Measurements from ENCODE around the gene SIRT7. TPM values are rescaled to one million over a fixed set of nuclear protein-coding genes. Genes with fewer than 3 reads are reported as not detected.

SIRT7 gene
- total RNA-seq, 2 experiments from 2014 or later = 56.7 to 57.5 TPM

Other genes starting within 250 kb of the SIRT7 start
- 10 to 100 TPM; 35.7 to 38.5 TPM for gene ARL16, start 234.4 kb downstream of the SIRT7 start, total RNA-seq
- gene HGS, start 234.2 kb downstream of the SIRT7 start, total RNA-seq = 100 to 1,000 TPM; 118 to 127 TPM
- 10 to 100 TPM; 26.2 to 26.5 TPM for gene MRPL12, start 214.8 kb downstream of the SIRT7 start, total RNA-seq
- 1 to 10 TPM; 4.6 TPM for gene SLC25A10, start 205.9 kb downstream of the SIRT7 start, total RNA-seq
- gene GCGR, start 114.0 kb downstream of the SIRT7 start, total RNA-seq = not detected
- 10 to 100 TPM; 36.9 to 37.7 TPM for gene MCRIP1, start 84.9 kb downstream of the SIRT7 start, total RNA-seq
- gene PPP1R27, start 83.1 kb downstream of the SIRT7 start, total RNA-seq = not detected
- 100 to 1,000 TPM; 223 to 233 TPM for gene P4HB, start 57.6 kb downstream of the SIRT7 start, total RNA-seq
- gene ARHGDIA, start 46.8 kb downstream of the SIRT7 start, total RNA-seq = 100 to 1,000 TPM; 706 to 715 TPM
- 100 to 1,000 TPM in 1 of 2 experiments, 10 to 100 TPM in 1; 93.3 to 101 TPM for gene ALYREF, start 26.6 kb downstream of the SIRT7 start, total RNA-seq
- 10 to 100 TPM; 27.9 to 28.9 TPM for gene ANAPC11, start 26.5 kb downstream of the SIRT7 start, total RNA-seq
- gene NPB, start 15.9 kb downstream of the SIRT7 start, total RNA-seq = under 1 TPM in 1 of 2 experiments, not detected in 1; 0.20 TPM
- 10 to 100 TPM; 18.7 to 18.9 TPM for gene PCYT2, start 6.8 kb downstream of the SIRT7 start, total RNA-seq
- gene MAFG, start 9.6 kb upstream of the SIRT7 start, total RNA-seq = 10 to 100 TPM; 10.8 to 13.3 TPM
- gene PYCR1, start 19.1 kb upstream of the SIRT7 start, total RNA-seq = 1 to 10 TPM in 1 of 2 experiments, under 1 TPM in 1; 0.38 to 1.0 TPM
- gene MYADML2, start 29.1 kb upstream of the SIRT7 start, total RNA-seq = not detected
- gene NOTUM, start 43.0 kb upstream of the SIRT7 start, total RNA-seq = not detected
- 10 to 100 TPM; 19.1 to 22.7 TPM for gene ASPSCR1, start 59.5 kb upstream of the SIRT7 start, total RNA-seq
- 10 to 100 TPM; 14.9 to 19.6 TPM for gene CENPX, start 104.7 kb upstream of the SIRT7 start, total RNA-seq
- gene LRRC45, start 105.1 kb upstream of the SIRT7 start, total RNA-seq = 10 to 100 TPM; 17.7 to 17.9 TPM
- 1 to 10 TPM; 3.3 to 5.3 TPM for gene RAC3, start 113.5 kb upstream of the SIRT7 start, total RNA-seq
- gene DCXR, start 119.5 kb upstream of the SIRT7 start, total RNA-seq = 100 to 1,000 TPM; 103 to 119 TPM
- gene RFNG, start 133.6 kb upstream of the SIRT7 start, total RNA-seq = 10 to 100 TPM; 28.1 to 31.2 TPM
- gene GPS1, start 133.7 kb upstream of the SIRT7 start, total RNA-seq = 10 to 100 TPM; 64.6 to 69.3 TPM
- gene DUS1L, start 147.6 kb upstream of the SIRT7 start, total RNA-seq = 100 to 1,000 TPM; 160 to 163 TPM
- gene FASN, start 180.1 kb upstream of the SIRT7 start, total RNA-seq = 100 to 1,000 TPM; 168 to 174 TPM

Measured in CD4-positive, alpha-beta T cell (primary cell).